Duodenal mucosa (tissue), 2 donors: Measurements from ENCODE around the gene ERN1.

ENCODE experiments used
- H3K27ac ChIP-seq: one replicate; pipeline ENCODE4 v1.7.0; 2013; ENCODE audit warnings: low read depth, low read length
- H3K27me3 ChIP-seq, 2 donors: one replicate each; pipeline ENCODE4 v1.7.0; 2013; ENCODE audit warnings: low read length in 2 of 2, control low read depth in 1 of 2; ENCODE audit not compliant: insufficient read depth in 2 of 2, control insufficient read depth in 1 of 2
- H3K36me3 ChIP-seq, 2 donors: one replicate each; pipeline ENCODE4 v1.7.0; 2013; ENCODE audit warnings: low read length in 2 of 2, control low read depth in 1 of 2; ENCODE audit not compliant: insufficient read depth in 2 of 2, control insufficient read depth in 1 of 2
- H3K4me1 ChIP-seq, 2 donors: one replicate each; pipeline ENCODE4 v1.7.0; 2013; ENCODE audit warnings: low read length in 2 of 2, control low read depth in 1 of 2; ENCODE audit not compliant: insufficient read depth in 2 of 2, control insufficient read depth in 1 of 2
- H3K4me3 ChIP-seq, 2 donors: one replicate each; pipeline ENCODE4 v1.7.0; 2013; ENCODE audit warnings: low read length in 2 of 2, low read depth in 1 of 2
- H3K9ac ChIP-seq, 2 donors: one replicate each; pipeline ENCODE4 v1.7.0; 2013; ENCODE audit warnings: low read length in 2 of 2, low read depth in 1 of 2
- H3K9me3 ChIP-seq, 2 donors: one replicate each; pipeline ENCODE4 v1.7.0; 2013; ENCODE audit warnings: low read length in 2 of 2, control low read depth in 1 of 2; ENCODE audit not compliant: control insufficient read depth in 1 of 2

The ERN1 gene

DNA sequence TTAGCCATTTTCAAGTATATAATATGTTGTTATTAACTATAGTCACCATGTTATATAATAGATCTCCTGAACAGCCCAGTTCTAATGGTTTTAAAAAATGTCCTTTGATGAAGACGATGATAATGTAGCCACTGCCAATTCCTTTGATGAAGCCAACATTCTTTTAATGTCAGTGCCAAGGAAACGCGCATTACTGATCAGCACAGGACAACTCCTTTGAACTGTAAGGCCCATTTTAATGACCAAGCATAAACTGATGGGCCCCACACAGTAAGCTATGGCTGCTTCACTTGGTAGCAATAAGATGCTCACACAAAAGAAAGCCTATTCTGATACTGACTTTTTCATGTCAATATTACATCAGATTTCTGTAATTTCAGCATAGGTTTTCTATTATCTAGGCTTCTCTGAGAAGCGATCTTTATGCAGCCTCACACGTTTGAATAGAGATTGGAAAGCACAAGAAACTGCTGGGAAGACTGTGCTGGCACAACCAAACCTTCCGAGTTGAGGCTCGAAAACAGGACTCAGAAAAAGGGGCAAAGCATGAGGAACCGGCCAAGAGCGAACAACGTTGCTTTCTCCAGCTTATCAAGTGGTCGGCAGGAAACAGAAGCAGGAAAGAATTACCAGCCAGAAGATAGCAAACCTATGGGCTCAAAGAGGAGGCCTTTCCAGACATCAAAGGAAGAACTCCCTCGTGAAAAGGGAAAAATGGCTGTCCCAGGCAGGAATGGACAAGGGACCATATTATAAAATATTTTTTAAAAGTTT, 19.4 kb downstream of the ERN1 start:
- no peak overlapping the region for H3K9ac ChIP-seq
- H3K4me3 ChIP-seq = no peak overlapping the region
- no peaks in the 10 kb centered on the region for H3K36me3 ChIP-seq
- H3K9me3 ChIP-seq = no peaks in the 10 kb centered on the region
- H3K27ac ChIP-seq = no peak overlapping the region
- H3K4me1 ChIP-seq = peaks cover 44 to 48% of the 10 kb centered on the region in 2 donors
- no peaks in the 10 kb centered on the region for H3K27me3 ChIP-seq

GRCh38 chr17:64109400-64109799, 20.5 kb downstream of the ERN1 start:
- Histone ChIP-seq H3K4me1 (peaks cover 33 to 44% of the 10 kb centered on the region in 2 donors), H3K27me3 (no peaks in the 10 kb centered on the region), H3K9ac (no peak overlapping the region), H3K9me3 (no peaks in the 10 kb centered on the region), H3K36me3 (no peaks in the 10 kb centered on the region), H3K4me3 (no peak overlapping the region), H3K27ac (no peak overlapping the region)

DNA sequence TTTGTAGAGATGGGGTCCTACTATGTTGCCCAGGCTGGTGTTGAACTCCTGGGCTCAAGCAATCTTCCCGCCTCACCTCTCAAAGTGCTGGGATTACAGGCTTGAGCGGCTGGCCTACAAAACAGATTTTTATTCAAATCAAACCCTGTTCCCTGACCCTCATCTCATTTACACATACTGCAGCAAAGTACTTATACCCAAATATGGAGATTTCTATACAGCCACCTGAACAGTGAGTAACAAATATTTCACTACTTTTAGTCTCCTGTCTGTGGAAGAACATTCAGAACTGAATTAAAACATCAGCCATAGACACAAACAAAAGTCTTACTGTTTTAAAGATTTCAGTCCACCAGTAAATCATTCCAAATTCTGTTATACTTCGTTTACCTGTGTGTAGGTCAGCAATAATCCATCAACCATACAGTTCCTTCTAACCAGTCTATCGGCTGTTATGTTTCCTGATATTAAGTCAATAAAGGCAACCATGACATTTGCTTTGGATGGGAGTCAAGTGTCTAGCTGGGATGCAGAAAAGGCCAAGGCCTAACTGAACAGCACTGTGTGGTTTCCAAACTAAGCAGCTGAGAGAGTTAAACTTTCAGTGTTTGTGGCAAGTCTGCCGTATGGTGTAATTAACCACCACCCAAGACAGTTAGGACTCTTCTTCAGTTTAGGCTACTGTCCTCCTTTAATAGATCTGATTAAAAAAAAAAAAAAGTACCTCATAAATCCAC, 22.3 kb downstream of the ERN1 start:
- peaks cover 36 to 45% of the 10 kb centered on the region in 2 donors for H3K4me1 ChIP-seq
- H3K27ac ChIP-seq = no peak overlapping the region

GRCh38 chr17:64106918-64107317, 23.0 kb downstream of the ERN1 start:
- H3K27ac ChIP-seq = no peak overlapping the region
- H3K9ac ChIP-seq = no peak overlapping the region
- H3K9me3 ChIP-seq = no peaks in the 10 kb centered on the region
- H3K36me3 ChIP-seq = no peaks in the 10 kb centered on the region
- H3K4me1 ChIP-seq = peaks cover 36 to 51% of the 10 kb centered on the region in 2 donors
- no peaks in the 10 kb centered on the region for H3K27me3 ChIP-seq
- no peak overlapping the region for H3K4me3 ChIP-seq

More for the DNA sequence above, 22.3 kb downstream of the ERN1 start:
- Histone ChIP-seq H3K27me3 (no peaks in the 10 kb centered on the region), H3K9me3 (no peaks in the 10 kb centered on the region), H3K9ac (no peak overlapping the region), H3K4me3 (no peak overlapping the region), H3K36me3 (no peaks in the 10 kb centered on the region)

DNA sequence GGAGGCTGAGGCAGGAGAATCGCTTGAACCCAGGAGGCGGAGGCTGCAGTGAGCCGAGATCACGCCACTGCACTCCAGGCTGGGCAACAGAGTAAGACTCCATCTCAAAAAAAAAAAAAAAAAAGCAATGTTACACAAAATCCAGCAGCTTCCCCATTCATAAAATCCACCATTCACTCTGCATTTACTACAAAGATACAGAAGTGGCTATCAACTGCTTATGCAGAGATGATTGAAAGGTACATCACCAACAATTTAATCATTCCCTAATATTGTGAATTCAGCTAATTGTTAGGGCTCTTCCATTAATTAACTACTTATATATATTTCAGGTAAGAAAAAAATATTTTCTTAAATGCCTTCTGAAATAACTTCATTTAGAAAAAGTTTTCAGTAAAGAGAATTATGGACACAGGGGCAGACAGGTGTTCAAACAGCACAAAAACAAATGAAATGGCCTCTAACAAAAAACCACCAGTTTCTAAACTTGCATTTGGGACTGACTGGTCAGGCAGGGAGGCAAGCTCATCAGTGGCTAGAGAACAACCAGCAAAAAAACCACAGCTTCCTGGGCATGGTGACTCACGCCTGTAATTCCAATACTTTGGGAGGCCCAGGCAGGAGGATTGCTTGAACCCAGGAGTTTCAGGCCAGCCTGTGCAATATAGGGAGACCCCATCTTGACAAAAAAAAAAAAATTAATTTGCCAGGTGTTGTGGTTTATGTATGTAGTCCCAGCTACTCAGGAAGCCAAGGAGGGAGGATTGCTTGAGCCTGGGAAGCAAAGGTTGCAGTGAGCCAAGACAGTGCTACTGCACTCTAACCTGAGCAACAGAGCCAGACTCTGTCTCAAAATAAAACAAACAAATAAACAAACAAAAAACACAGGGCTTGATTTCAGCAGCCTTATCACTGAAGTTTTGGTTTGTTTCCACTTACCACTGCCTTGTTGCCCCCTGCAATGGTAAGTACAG, 26.3 kb downstream of the ERN1 start:
- Histone ChIP-seq H3K36me3 (peaks cover 0 to 3% of the 10 kb centered on the region in 2 donors), H3K9ac (no peak overlapping the region), H3K27me3 (no peaks in the 10 kb centered on the region), H3K4me1 (peaks cover 51 to 61% of the 10 kb centered on the region in 2 donors), H3K9me3 (no peaks in the 10 kb centered on the region), H3K27ac (no peak overlapping the region), H3K4me3 (no peak overlapping the region)

GRCh38 chr17:64102627-64103390, 27.1 kb downstream of the ERN1 start:
- H3K9ac ChIP-seq = no peak overlapping the region
- H3K4me3 ChIP-seq = no peak overlapping the region
- peaks cover 3 to 4% of the 10 kb centered on the region in 2 donors for H3K36me3 ChIP-seq
- H3K27me3 ChIP-seq = no peaks in the 10 kb centered on the region
- H3K9me3 ChIP-seq = no peaks in the 10 kb centered on the region
- H3K27ac ChIP-seq = no peak overlapping the region
- H3K4me1 ChIP-seq = peaks cover 43 to 54% of the 10 kb centered on the region in 2 donors

DNA sequence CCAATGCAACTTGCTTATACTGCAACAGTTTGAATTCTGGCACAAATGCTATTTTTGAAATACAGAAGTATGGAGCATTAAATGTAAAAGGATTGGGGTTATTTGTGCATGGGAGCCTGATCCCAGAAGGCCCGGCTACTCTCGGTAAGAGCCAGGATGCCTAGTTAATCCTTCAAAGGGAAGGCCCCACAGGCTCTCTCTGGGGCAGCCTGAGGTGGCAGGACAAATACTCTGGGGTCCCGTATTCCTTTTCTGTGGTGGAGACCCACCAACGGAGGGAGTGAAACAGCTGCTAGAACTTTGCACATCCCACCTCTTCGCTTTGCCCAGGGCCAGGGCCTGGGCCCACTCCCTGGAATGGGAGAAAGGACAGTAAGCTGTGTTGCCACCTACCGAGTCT, 30.4 kb downstream of the ERN1 start:
- Histone ChIP-seq H3K36me3 (peaks cover 17 to 24% of the 10 kb centered on the region in 2 donors), H3K9ac (no peak overlapping the region), H3K27me3 (no peaks in the 10 kb centered on the region), H3K9me3 (no peaks in the 10 kb centered on the region), H3K4me1 (peaks cover 32 to 35% of the 10 kb centered on the region in 2 donors), H3K4me3 (no peak overlapping the region), H3K27ac (no peak overlapping the region)

DNA sequence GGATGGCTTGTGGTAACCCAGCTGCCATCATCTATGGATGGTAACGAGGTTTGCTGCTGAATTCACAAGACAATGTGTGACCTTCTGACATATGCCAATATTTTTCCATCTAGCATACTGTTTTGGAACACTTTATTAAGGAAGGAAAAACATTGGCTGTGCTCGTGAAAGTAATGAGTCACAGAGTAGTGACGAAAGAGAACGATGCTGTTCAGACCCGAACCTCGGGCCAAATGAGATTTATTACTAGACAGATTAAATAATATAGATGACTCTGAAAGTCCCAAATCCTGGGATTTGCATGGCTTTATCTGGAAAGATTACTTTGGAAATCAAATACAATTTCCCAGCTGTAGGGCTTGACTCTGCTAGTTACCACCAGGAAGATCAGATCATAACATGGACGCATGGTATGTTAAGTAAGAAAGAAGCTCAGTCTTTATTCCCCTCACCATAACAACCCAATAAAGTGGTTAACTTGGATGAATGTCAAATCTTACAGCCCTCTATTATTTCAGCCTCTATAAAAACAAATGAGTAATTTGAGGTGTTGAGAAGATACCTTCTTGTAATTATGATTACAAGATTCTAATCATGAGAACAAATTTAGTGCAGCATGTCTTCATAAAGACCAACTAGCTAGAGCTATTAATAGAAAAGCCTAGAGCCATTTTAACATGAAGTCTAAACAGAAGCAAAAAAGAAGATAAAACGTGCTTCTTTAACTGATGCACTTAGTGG, 32.6 kb downstream of the ERN1 start:
- Histone ChIP-seq H3K9ac (no peak overlapping the region), H3K4me1 (peaks cover 27 to 43% of the 10 kb centered on the region in 2 donors), H3K27ac (no peak overlapping the region), H3K36me3 (peaks cover 17 to 30% of the 10 kb centered on the region in 2 donors), H3K9me3 (no peaks in the 10 kb centered on the region), H3K4me3 (no peak overlapping the region), H3K27me3 (no peaks in the 10 kb centered on the region)

DNA sequence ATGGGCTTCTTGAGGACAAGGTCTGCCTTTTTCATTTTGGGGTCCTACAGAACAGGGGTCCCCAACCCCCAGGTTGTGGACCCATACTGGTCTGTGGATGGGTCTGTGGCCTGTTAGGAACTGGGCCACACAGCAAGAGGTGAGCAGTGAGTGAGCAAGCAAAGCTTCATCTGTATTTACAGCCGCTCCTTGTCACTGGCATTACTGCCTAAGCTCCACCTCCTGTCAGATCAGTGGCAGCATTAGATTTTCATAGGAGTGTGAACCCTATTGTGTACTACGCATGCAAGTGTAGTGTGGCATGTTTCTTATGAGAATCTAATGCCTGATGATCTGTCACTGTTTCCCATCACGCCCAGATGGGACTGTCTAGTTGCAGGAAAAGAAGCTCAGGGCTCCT, 33.9 kb downstream of the ERN1 start:
- H3K4me1 ChIP-seq = peaks cover 29 to 46% of the 10 kb centered on the region in 2 donors
- H3K27ac ChIP-seq = no peak overlapping the region

More for the DNA sequence above, 33.9 kb downstream of the ERN1 start:
- H3K4me3 ChIP-seq = no peak overlapping the region
- H3K27me3 ChIP-seq = no peaks in the 10 kb centered on the region
- H3K9me3 ChIP-seq = no peaks in the 10 kb centered on the region
- no peak overlapping the region for H3K9ac ChIP-seq
- H3K36me3 ChIP-seq = peaks cover 14 to 37% of the 10 kb centered on the region in 2 donors
